ACC112 (cell line): ENCODE measurements around the gene TMEM218.
"Not testable (repeated sequence)": the region's sequence is repeated elsewhere in the genome, so short reads cannot be mapped to it uniquely, and the experiment has no call there.

Experiments
- H2AFZ ChIP-seq: fragments of 200-600 bp; sonication (generic); one replicate; pipeline ENCODE4 v1.6.0; 2017; ENCODE audit warnings: antibody characterized with exemption, low read length; ENCODE audit not compliant: unreplicated experiment
- H3K27ac ChIP-seq: fragments of 200-600 bp; sonication (generic); 2 replicates; pipeline ENCODE4 v1.5.1; 2014; ENCODE audit warnings: low read depth, mild to moderate bottlenecking, antibody characterized with exemption, low read length, moderate library complexity
- H3K27me3 ChIP-seq: fragments of 200-600 bp; sonication (generic); 2 replicates; pipeline ENCODE4 v1.6.1; 2014; ENCODE audit warnings: mild to moderate bottlenecking, antibody characterized with exemption, low read length, moderate library complexity, mixed read lengths; ENCODE audit not compliant: insufficient read depth
- H3K36me3 ChIP-seq: fragments of 200-600 bp; sonication (generic); 2 replicates; pipeline ENCODE4 v1.6.1; 2016; ENCODE audit warnings: mild to moderate bottlenecking, antibody characterized with exemption, low read length, moderate library complexity, mixed read lengths; ENCODE audit not compliant: insufficient read depth
- H3K4me1 ChIP-seq: fragments of 200-600 bp; sonication (generic); one replicate; pipeline ENCODE4 v1.6.1; 2016; ENCODE audit warnings: low read length, mixed read lengths; ENCODE audit not compliant: insufficient read depth, unreplicated experiment, control insufficient read depth
- H3K4me3 ChIP-seq: fragments of 200-600 bp; sonication (generic); 2 replicates; pipeline ENCODE4 v1.5.1; 2014; ENCODE audit warnings: mild to moderate bottlenecking, low read depth, low read length
- H3K79me2 ChIP-seq: fragments of 200-600 bp; sonication (generic); one replicate; pipeline ENCODE4 v1.6.0; 2016; ENCODE audit warnings: low read length; ENCODE audit not compliant: control insufficient read depth, unreplicated experiment, insufficient read depth

TMEM218 gene

DNA sequence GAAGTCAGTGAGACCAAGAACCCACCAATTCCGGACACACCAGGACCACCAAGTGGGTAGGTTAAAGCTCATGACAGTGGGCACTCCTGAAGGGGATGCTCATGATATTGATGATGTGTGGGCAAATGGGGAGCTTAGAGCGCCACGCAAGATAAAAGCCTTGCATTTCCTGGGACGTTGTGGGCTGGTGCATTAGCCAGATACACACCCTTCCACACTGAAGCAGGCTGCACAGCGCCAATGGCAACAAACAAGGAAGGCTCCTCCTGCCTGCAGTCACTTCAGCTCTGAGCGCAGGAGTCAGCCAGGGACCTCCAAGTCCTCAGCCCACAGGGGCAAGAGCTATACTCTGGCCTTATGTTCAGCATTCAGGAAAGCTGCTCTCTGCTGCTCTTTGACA is 20.6 kb downstream of the TMEM218 start:
- H3K27ac ChIP-seq, result no peak overlapping the region

GRCh38 chr11:125090151-125090550 is 21.3 kb downstream of the TMEM218 start:
- peaks cover 13% of the 10 kb centered on the region for H3K4me1 ChIP-seq
- not testable (repeated sequence) for H3K36me3 ChIP-seq, H3K4me3 ChIP-seq, H3K27ac ChIP-seq, H3K79me2 ChIP-seq, H2AFZ ChIP-seq, H3K27me3 ChIP-seq

More for the DNA sequence above, 20.6 kb downstream of the TMEM218 start:
- H3K27me3 ChIP-seq, result no peaks in the 10 kb centered on the region
- peaks cover 13% of the 10 kb centered on the region for H3K4me1 ChIP-seq
- H3K4me3 ChIP-seq, result no peak overlapping the region
- H3K36me3 ChIP-seq, result no peaks in the 10 kb centered on the region
- H2AFZ ChIP-seq, result no peak overlapping the region
- H3K79me2 ChIP-seq, result no peaks in the 10 kb centered on the region

DNA sequence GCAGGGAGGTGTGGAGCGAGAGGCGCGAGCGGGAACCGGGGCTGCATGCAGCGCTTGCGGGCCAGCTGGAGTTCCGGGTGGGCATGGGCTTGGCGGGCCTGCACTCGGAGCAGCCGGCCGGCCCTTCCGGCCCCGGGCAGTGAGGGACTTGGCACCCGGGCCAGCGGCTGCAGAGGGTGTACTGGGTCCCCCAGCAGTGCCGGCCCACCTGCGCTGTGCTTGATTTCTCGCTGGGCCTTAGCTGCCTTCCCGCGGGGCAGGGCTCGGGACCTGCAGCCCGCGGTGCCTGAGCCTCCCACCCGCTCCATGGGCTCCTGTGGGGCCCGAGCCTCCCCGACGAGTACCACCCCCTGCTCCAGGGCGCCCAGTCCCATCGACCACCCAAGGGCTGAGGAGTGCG is 21.9 kb downstream of the TMEM218 start:
- H3K36me3 ChIP-seq, H2AFZ ChIP-seq, H3K27me3 ChIP-seq, H3K4me3 ChIP-seq, H3K79me2 ChIP-seq, H3K27ac ChIP-seq: not testable (repeated sequence)
- peaks cover 13% of the 10 kb centered on the region for H3K4me1 ChIP-seq

DNA sequence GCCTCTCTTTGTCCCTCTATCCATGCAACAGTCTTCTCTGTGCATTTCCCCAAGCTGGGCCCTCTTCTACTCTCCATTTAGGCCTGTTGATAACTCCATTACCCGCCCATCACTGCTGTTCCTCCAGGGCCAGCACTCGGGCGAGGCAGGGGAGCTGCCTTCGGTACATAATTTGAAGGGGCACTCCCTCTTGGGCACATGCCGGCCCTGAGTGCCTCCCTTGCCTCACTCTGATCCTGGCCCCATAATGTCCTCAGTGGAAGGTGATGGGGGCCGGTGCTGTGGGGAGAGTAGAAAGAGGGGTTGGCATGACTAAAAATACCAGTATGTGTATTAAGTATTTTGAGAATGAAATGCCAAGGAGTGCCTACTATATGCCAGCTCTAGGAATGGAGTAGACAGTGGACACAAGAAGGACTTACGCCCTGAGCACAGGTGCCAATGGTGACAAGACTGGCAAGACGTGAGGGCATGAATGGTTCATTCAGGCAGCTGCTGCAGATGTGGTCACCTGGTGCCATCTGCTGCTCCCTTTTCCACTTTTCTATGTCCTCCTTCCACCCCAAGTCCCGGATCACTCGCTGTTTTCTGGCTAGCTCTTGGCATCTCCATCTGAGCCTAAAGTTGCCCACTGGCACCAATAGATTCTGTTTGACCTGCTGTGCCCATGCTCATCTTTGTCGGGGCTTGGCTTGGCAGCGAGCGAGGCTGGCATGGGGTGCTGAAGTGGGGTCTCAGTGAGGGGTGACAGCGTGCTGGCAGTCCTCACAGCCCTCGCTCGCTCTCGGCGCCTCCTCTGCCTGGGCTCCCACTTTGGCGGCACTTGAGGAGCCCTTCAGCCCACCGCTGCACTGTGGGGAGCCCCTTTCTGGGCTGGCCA is 22.6 kb downstream of the TMEM218 start:
- no peaks in the 10 kb centered on the region for H3K27me3 ChIP-seq
- no peaks in the 10 kb centered on the region for H3K79me2 ChIP-seq
- H3K27ac ChIP-seq, result no peak overlapping the region

DNA sequence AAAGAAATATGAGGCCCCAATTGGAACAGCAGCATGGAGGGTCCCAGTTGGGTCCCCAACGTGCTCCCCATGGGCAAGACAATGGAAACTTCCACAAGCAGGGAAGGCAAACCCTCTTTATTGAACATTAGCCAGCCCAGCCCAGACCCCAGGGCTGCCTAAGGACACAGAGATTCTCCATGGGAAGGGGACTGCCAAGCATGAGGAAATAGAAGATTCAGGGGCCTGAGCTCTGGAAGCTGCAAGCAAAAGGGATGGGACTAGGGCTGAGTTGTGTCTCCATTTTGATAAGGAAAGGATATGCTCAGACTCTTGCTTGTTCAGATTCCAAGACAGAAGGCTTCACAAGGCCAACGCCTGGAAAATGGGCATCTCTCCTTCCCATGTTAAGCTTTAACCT is 23.3 kb downstream of the TMEM218 start:
- Histone ChIP-seq H3K4me3 (no peak overlapping the region), H3K27me3 (no peaks in the 10 kb centered on the region), H3K4me1 (peaks cover 23% of the 10 kb centered on the region), H3K79me2 (no peaks in the 10 kb centered on the region), H2AFZ (no peak overlapping the region), H3K27ac (no peak overlapping the region), H3K36me3 (no peaks in the 10 kb centered on the region)

More for the DNA sequence above, 22.6 kb downstream of the TMEM218 start:
- Histone ChIP-seq H3K4me1 (peaks cover 16% of the 10 kb centered on the region), H2AFZ (no peak overlapping the region), H3K36me3 (no peaks in the 10 kb centered on the region), H3K4me3 (no peak overlapping the region)

DNA sequence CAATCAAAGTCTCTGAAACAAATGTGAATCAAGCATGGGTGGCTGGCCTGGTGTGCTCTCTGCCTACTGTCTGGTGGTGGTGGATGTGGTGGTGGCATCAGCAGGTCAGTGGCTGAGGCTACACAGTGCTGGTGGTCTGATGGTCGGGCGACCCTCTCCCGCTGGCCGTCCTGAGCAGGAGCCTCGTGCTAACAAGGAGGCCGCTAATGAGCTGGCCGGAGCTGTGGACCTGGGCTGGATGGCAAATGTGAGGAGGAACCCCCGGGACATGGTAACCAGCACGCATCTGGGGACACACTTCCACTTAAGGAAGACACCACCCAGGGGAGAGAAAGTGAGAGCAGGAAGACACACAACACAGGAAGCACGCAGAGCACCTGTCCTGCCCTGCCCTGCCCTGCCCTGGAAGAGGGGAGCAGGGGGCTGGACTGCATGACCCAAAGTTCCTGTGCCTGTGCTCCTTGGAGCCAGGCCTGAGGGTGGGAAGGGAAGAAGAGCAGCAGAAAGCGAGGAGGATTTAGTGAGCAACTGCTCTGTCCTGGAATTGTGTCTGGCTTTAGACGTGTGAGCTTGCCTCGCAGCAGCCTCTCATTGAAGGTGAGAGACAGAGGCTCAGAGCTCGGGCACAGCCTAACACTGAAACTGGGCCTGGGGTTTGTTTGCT is 24.7 kb downstream of the TMEM218 start:
- H3K79me2 ChIP-seq, result no peaks in the 10 kb centered on the region
- H2AFZ ChIP-seq, result no peak overlapping the region
- no peaks in the 10 kb centered on the region for H3K36me3 ChIP-seq
- H3K27ac ChIP-seq, result no peak overlapping the region
- H3K4me3 ChIP-seq, result no peak overlapping the region
- peaks cover 32% of the 10 kb centered on the region for H3K4me1 ChIP-seq
- no peaks in the 10 kb centered on the region for H3K27me3 ChIP-seq

DNA sequence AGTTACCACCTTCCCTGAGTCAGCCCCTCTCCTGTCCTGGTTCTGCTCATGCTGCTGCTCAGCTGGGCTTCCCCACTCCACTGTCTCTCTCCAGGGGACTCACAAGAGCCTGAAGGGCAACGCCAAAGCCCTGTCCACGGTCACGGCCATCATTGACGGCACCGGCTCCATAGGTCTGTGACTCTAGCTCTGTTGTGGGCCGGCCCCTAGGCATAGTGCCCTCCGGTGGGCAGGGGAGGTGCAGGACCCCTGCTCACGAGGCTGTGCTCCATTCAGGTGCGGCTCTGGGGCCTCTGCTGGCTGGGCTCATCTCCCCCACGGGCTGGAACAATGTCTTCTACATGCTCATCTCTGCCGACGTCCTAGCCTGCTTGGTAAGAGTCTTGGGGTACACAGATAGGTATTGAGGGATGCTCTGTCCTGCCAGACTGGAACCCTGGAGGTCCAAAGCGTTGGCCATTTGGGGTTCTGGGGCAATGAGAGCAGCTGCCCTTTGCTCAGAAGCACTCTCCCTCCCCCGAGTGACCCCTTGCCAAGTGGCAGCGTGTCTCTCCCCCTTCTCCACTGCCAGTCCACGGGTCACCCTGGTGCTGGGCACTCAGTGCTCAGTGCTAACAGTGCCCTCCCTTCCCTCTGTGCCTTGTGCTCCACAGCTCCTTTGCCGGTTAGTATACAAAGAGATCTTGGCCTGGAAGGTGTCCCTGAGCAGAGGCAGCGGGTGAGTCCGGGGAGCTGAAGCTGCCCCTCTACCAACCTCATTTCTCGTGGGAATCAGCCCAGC is 25.9 kb downstream of the TMEM218 start:
- no peak overlapping the region for H2AFZ ChIP-seq
- no peaks in the 10 kb centered on the region for H3K27me3 ChIP-seq

GRCh38 chr11:125084761-125085231 is 26.6 kb downstream of the TMEM218 start:
- no peak overlapping the region for H3K4me3 ChIP-seq
- no peaks in the 10 kb centered on the region for H3K27me3 ChIP-seq
- no peaks in the 10 kb centered on the region for H3K36me3 ChIP-seq
- H3K4me1 ChIP-seq, result peaks cover 21% of the 10 kb centered on the region
- H3K27ac ChIP-seq, result no peak overlapping the region
- no peak overlapping the region for H2AFZ ChIP-seq
- no peaks in the 10 kb centered on the region for H3K79me2 ChIP-seq

More for the DNA sequence above, 25.9 kb downstream of the TMEM218 start:
- no peak overlapping the region for H3K27ac ChIP-seq
- H3K4me3 ChIP-seq, result no peak overlapping the region
- H3K4me1 ChIP-seq, result peaks cover 21% of the 10 kb centered on the region
- H3K36me3 ChIP-seq, result no peaks in the 10 kb centered on the region
- H3K79me2 ChIP-seq, result no peaks in the 10 kb centered on the region

- peaks cover 21% of the 10 kb centered on the region for H3K4me1 ChIP-seq
- no peak overlapping the region for H3K4me3 ChIP-seq
- H2AFZ ChIP-seq, result no peak overlapping the region
- H3K36me3 ChIP-seq, result no peaks in the 10 kb centered on the region
- no peaks in the 10 kb centered on the region for H3K27me3 ChIP-seq
- H3K79me2 ChIP-seq, result no peaks in the 10 kb centered on the region
- H3K27ac ChIP-seq, result no peak overlapping the region; the same call in 1 of the 2 replicates
Observed at GRCh38 chr11:125084057-125084416, 27.4 kb downstream of the TMEM218 start.

DNA sequence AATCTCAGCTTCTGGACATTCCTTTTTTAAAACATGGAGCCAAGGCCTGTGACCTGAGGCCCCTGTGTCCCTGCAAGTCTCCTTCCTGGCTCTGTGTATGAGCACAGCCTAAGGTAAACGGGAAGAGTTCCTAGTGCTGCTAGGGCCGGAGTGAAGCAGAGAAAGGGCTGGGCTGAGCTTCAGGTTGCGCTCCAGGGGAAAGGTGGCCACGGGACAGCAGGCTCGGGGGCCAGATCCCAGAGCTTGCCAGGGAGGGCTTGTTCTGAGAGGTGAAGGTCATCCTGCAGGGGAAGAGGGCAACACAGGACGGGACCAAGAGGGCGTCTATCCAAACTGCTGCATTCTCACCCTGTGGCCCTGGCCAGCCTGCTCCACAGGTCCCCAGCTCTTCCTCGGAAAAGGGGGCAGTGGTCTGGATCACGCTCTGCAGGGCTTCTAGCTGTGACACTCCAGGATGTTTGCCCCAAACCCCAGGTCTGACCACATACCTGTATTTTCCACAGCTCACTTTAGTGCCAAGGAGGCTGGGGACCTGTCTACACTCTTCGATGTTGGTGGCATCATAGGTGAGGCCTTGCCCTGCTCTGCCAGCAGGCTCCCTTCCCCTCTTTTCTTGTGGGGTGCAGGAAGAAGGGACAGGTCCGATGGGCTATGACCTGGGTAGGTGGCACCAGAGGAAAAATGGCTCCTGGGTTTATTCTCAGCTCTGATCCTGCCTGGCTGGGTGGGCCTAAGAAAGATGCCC is 27.9 kb downstream of the TMEM218 start:
- Histone ChIP-seq H3K27me3 (no peaks in the 10 kb centered on the region), H3K27ac (peak overlapping the region; percentile 75), H3K4me3 (no peak overlapping the region), H3K79me2 (no peaks in the 10 kb centered on the region), H3K36me3 (no peaks in the 10 kb centered on the region), H3K4me1 (peaks cover 21% of the 10 kb centered on the region), H2AFZ (no peak overlapping the region)
